DOHH2 (cell line): ENCODE data around the gene ITGA1.
"Not testable (repeated sequence)": the region's sequence is repeated elsewhere in the genome, so short reads cannot be mapped to it uniquely, and the experiment has no call there.

Experiments used
- H3F3A ChIP-seq: fragments of 200-600 bp; sonication (generic), shearing (Covaris generic); 2 replicates; pipeline ENCODE4 v1.6.0; 2016; ENCODE audit warnings: antibody characterized with exemption, mild to moderate bottlenecking; ENCODE audit not compliant: control insufficient read depth, insufficient read depth
- H3K27ac ChIP-seq: fragments of 200-600 bp; sonication (generic); 2 replicates; pipeline ENCODE4 v1.5.1; 2014; ENCODE audit warnings: low read depth, mild to moderate bottlenecking, low read length, moderate library complexity
- H3K27me3 ChIP-seq: fragments of 200-600 bp; sonication (generic); 2 replicates; pipeline ENCODE4 v1.6.1; 2014; ENCODE audit warnings: mild to moderate bottlenecking, low read length, mixed read lengths; ENCODE audit not compliant: control insufficient read depth
- H3K36me3 ChIP-seq: fragments of 200-600 bp; sonication (generic); 2 replicates; pipeline ENCODE4 v1.6.1; 2014; ENCODE audit warnings: mild to moderate bottlenecking, low read length, moderate library complexity, mixed read lengths; ENCODE audit not compliant: control insufficient read depth
- H3K4me1 ChIP-seq: fragments of 200-600 bp; sonication (generic); 2 replicates; pipeline ENCODE4 v1.6.1; 2014; ENCODE audit warnings: mild to moderate bottlenecking, low read length, mixed read lengths; ENCODE audit not compliant: control insufficient read depth
- H3K4me2 ChIP-seq: fragments of 200-600 bp; sonication (generic); 2 replicates; pipeline ENCODE4 v1.6.0; 2014; ENCODE audit warnings: mild to moderate bottlenecking, low read length, moderate library complexity
- H3K4me3 ChIP-seq: fragments of 200-600 bp; sonication (generic); 2 replicates; pipeline ENCODE4 v1.5.1; 2014; ENCODE audit warnings: mild to moderate bottlenecking, low read length, mixed read lengths
- H3K79me2 ChIP-seq: fragments of 200-600 bp; sonication (generic); 2 replicates; pipeline ENCODE4 v1.6.1; 2014; ENCODE audit warnings: mild to moderate bottlenecking, low read length, mixed read lengths; ENCODE audit not compliant: control insufficient read depth
- H3K9me2 ChIP-seq: fragments of 200-600 bp; sonication (generic); replicated peaks from 2 replicates; pipeline ENCODE4 v1.6.1; 2014; ENCODE audit warnings: mild to moderate bottlenecking, low read length, mixed read lengths; ENCODE audit not compliant: control insufficient read depth
- H3K9me3 ChIP-seq: fragments of 200-600 bp; sonication (generic); 2 replicates; pipeline ENCODE4 v1.6.1; 2014; ENCODE audit warnings: antibody characterized with exemption, low read length, mixed read lengths; ENCODE audit not compliant: control insufficient read depth, insufficient read depth
- H4K20me1 ChIP-seq: fragments of 200-600 bp; sonication (generic); 2 replicates; pipeline ENCODE4 v1.6.0; 2014; ENCODE audit warnings: low read depth, mild to moderate bottlenecking, antibody characterized with exemption, low read length, moderate library complexity; ENCODE audit not compliant: control insufficient read depth, insufficient read depth
- EZH2phosphoT487 ChIP-seq: fragments of 200-600 bp; sonication (generic); IDR thresholded peaks from 2 replicates; pipeline ENCODE4 v1.6.1; 2017; ENCODE audit warnings: borderline replicate concordance, mild to moderate bottlenecking, antibody characterized with exemption, low read length, moderate library complexity, mixed read lengths
- TF ChIP-seq, protein P1 (sequence below): fragments of 200-600 bp; sonication (generic); IDR thresholded peaks from one replicate; pipeline ENCODE4 v1.5.1; 2014; ENCODE audit warnings: antibody characterized with exemption, mild to moderate bottlenecking, low read depth, low read length; ENCODE audit not compliant: poor library complexity, severe bottlenecking

Gene ITGA1

GRCh38 chr5:52818360-52818759 lies 30.6 kb downstream of the ITGA1 start:
- Histone ChIP-seq H4K20me1 (no peaks in the 10 kb centered on the region), H3K4me3 (no peak overlapping the region), H3K4me2 (no peak overlapping the region), H3F3A (no peaks in the 10 kb centered on the region), H3K27me3 (no peaks in the 10 kb centered on the region), H3K9me3 (no peaks in the 10 kb centered on the region), H3K27ac (no peak overlapping the region), H3K79me2 (no peaks in the 10 kb centered on the region), H3K36me3 (no peaks in the 10 kb centered on the region), H3K4me1 (no peaks in the 10 kb centered on the region), H3K9me2 (no peaks in the 10 kb centered on the region)
- TF ChIP-seq, protein P1, sequence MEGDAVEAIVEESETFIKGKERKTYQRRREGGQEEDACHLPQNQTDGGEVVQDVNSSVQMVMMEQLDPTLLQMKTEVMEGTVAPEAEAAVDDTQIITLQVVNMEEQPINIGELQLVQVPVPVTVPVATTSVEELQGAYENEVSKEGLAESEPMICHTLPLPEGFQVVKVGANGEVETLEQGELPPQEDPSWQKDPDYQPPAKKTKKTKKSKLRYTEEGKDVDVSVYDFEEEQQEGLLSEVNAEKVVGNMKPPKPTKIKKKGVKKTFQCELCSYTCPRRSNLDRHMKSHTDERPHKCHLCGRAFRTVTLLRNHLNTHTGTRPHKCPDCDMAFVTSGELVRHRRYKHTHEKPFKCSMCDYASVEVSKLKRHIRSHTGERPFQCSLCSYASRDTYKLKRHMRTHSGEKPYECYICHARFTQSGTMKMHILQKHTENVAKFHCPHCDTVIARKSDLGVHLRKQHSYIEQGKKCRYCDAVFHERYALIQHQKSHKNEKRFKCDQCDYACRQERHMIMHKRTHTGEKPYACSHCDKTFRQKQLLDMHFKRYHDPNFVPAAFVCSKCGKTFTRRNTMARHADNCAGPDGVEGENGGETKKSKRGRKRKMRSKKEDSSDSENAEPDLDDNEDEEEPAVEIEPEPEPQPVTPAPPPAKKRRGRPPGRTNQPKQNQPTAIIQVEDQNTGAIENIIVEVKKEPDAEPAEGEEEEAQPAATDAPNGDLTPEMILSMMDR: no peak
- no peak for TF ChIP-seq EZH2phosphoT487

GRCh38 chr5:52818807-52819206 lies 31.1 kb downstream of the ITGA1 start:
- H3K27me3 ChIP-seq, H3K27ac ChIP-seq, H3K79me2 ChIP-seq, H3K9me3 ChIP-seq, H3K4me3 ChIP-seq, H3K36me3 ChIP-seq, H3K4me1 ChIP-seq, H3K9me2 ChIP-seq, H4K20me1 ChIP-seq, H3F3A ChIP-seq, H3K4me2 ChIP-seq: not testable (repeated sequence)

GRCh38 chr5:52821901-52822300 lies 34.2 kb downstream of the ITGA1 start:
- no peaks in the 10 kb centered on the region for H3K9me3 ChIP-seq
- no peak for TF ChIP-seq EZH2phosphoT487
- TF ChIP-seq, protein P1: no peak
- no peaks in the 10 kb centered on the region for H4K20me1 ChIP-seq
- H3K4me2 ChIP-seq: no peak overlapping the region
- no peaks in the 10 kb centered on the region for H3K9me2 ChIP-seq
- H3K4me1 ChIP-seq: no peaks in the 10 kb centered on the region
- H3K27me3 ChIP-seq: no peaks in the 10 kb centered on the region
- H3K27ac ChIP-seq: no peak overlapping the region
- no peaks in the 10 kb centered on the region for H3F3A ChIP-seq
- no peaks in the 10 kb centered on the region for H3K79me2 ChIP-seq
- no peaks in the 10 kb centered on the region for H3K36me3 ChIP-seq
- H3K4me3 ChIP-seq: no peak overlapping the region

DNA sequence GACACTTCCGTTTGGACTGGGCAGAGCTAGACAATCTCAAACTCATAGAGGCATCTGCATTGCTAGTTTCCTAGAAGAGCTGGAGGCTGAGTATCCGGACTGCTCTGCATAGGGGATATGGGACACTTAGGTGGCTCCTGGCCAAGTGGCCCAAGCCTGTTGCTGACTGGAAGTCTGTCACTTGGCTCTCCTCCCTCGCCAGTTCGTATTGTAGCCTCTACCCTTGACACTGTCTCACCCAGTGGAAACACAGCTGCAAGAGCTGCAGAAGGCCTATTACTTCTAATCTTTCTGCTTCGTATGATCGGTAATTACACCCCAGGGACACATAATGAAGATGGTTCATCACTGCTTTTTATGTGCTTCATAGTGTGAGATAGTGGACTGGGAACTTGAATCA lies 34.7 kb downstream of the ITGA1 start:
- Histone ChIP-seq H3F3A (no peaks in the 10 kb centered on the region), H3K4me2 (no peak overlapping the region), H3K4me3 (no peak overlapping the region), H4K20me1 (no peaks in the 10 kb centered on the region), H3K9me3 (no peaks in the 10 kb centered on the region), H3K27me3 (no peaks in the 10 kb centered on the region), H3K36me3 (no peaks in the 10 kb centered on the region), H3K79me2 (no peaks in the 10 kb centered on the region), H3K27ac (no peak overlapping the region), H3K9me2 (no peaks in the 10 kb centered on the region), H3K4me1 (no peaks in the 10 kb centered on the region)
- TF ChIP-seq EZH2phosphoT487: no peak
- TF ChIP-seq, protein P1: no peak
